NCI-H526 treated with DMSO at 0.1 percent for 48 hours (cell line): ENCODE measurements around the gene CKLF.
"Not testable (repeated sequence)": the region's sequence is repeated elsewhere in the genome, so short reads cannot be mapped to it uniquely, and the experiment has no call there.

ENCODE experiments used
- DNase-seq: peaks from one replicate; lab custom pipeline; 2025; lab: John Stamatoyannopoulos, UW

The CKLF gene, protein sequence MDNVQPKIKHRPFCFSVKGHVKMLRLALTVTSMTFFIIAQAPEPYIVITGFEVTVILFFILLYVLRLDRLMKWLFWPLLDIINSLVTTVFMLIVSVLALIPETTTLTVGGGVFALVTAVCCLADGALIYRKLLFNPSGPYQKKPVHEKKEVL

DNA sequence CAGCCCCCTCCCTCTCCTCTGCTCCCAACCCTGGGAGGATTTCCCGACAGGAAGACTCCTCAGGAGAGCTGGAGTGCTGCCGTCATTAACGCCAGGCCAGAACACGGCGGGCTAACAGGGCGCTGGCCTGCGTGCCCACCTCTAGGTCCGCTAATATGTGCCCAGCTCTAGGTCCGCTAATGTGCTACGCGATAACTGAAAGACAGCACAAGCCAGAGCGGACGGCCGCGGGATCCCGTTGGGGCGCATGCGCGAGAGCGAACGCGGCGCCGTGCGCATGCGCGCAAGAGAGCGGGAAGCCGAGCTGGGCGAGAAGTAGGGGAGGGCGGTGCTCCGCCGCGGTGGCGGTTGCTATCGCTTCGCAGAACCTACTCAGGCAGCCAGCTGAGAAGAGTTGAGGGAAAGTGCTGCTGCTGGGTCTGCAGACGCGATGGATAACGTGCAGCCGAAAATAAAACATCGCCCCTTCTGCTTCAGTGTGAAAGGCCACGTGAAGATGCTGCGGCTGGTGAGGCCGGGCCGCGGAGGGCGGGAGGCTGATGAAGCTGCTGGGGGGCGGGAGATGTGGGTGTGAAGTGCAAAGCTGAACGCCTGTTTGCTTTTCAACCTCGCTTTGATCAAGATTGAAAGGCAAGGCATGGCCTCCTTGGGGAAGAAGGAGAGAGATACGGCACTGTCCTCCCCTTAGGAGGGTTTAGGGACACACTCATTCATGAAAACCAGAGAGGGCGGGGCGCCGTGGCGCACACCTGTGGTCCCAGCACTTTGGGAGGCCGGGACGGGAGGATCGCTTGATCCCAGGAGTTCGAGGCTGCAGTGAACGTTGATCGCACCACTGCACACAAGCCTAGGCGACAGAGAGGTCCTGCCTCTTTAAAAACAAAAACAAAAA is at the start of gene CKLF:
CKLF (plus strand) TSS at position 291 of the 892 bp plus-strand sequence; CDS start at position 431, 140 bp downstream.
- DNase-seq = peak; percentile 55

DNA sequence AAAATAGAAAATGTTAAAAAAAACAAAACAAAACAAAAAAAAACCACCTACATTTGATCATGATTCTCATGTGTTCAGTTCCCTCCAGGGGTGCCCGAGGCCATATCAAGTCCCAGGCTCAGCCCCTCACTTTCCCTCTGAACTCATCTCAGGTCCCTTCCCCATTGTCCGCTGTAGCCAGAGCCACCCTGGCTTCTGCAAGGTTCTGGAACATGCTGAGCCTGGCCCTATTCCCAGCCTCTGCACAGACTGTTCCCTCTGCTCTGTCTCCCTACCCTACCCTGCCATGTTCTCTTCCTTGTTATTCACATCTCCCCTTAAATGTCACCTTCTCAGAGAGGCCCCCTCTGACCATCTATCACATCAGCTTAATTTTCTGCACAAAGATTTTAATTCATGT is 49.3 kb upstream of the CKLF start:
- no peak for DNase-seq

DNA sequence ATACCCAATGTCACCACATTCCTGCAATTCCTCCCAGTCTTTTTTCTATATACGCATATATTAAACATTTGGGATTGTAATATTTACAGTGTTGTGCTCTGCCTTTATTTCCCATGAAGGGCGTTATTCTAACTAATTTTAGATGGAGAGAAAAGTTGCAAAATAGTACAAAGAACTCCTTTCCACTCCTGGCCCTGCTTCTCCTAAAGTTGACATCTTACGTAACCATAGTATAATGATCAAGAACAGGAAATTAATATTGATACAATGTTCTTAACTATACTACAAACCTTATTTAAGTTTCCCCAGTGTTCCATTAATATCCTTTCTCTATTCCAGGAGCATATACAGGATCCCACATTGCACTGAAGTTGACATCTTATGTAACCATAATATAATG is 48.8 kb upstream of the CKLF start:
- no peak for DNase-seq

DNA sequence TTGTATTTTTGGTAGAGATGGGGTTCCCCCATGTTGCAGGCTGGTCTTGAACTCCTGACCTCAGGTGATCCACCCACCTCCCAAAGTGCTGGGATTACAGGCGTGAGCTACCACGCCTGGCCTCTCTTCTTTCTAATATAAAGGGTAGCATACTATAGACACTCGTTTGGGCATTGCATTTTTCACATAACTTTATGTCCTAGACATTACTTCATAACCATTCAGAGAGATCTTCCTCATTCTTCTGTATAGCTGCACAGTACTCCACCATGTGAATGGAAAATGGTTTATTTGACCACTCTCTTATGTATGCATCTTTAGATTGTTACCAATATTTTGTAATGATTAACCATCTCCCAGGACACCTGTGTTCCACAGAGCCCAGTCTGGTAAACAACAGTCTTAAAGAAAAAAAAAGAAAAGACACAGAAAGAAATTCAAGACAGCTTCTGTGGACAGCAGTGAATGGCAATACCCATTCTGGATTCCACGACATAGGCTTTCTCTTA is 44.6 kb upstream of the CKLF start:
- DNase-seq = no peak

DNA sequence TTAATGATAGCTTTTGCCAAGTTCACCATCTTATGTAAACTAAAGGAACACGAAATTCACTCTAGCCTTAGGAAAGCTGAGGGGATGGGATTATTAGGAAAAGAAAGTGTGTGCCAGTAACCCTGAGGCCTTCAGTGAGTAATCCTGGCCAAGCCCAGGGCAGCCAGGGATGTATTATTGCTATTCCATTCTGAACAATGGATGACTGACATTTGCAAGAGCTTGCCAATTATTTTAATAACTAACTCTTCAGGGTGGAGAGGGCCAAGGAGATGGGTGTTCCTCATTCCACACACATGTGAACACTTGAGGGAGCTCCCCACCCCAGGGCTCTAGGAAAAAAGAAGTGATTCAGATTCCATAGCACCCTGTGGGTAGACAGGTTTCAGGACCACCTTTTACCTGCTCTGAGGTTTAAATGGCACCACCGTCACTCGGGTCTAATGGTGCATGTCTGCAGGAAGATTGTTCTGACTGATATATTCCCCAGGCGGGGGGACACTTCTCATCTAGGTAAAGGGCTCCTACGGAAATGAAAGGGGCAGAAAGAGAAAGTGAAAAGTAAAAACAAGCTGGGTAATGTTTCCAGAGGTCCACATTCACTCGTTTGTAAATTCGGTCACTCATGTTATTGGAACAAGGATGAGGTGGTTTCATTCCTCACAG is 44.0 kb upstream of the CKLF start:
- DNase-seq = no peak

DNA sequence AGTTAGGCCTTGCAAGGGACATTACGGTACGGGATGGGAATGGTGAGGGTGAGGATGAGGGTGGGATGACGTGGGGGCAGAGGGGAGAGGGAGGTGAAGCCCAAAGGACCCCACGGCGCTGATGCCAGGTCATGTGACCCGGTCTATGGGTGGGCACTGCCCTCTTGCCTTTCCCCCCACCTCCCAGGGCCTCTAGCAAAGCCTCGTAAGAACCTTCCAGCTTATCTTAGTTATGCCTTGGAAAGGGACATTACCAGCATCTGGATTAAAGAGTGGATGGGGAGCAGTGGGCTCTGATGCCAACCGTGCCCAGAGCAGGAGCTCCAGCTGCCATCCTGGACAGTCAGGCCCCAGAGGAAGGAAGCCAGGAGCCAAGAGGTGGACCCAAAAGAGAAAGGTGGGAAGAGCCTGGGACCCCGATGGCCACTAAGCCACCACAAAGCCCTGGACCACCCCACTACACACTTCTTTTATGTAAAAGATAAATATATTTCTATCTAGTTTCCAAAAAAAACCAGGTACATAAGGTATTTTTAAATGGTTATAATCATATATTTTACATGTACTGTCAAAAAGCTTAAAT is 43.4 kb upstream of the CKLF start:
- no peak for DNase-seq

DNA sequence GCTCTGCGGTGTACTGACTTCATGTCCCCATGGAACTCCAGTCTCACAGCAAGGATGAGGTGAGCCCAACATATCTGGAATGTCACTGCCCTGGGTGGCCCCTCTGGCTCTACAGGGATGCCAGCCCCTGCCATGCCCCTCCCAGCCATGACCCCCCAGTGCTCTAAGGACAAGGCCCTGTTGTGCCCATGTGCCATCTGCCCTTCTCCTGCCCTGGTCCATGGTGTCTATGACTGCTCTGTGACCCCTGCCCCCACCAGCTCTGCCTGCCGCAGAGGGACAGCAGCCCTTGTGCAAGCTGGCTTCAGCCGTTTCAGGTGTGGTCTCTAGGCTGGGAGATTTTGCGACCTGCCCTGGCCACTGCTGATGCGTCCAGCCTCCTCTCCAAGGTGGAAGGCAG is 42.8 kb upstream of the CKLF start:
- DNase-seq = no peak

DNA sequence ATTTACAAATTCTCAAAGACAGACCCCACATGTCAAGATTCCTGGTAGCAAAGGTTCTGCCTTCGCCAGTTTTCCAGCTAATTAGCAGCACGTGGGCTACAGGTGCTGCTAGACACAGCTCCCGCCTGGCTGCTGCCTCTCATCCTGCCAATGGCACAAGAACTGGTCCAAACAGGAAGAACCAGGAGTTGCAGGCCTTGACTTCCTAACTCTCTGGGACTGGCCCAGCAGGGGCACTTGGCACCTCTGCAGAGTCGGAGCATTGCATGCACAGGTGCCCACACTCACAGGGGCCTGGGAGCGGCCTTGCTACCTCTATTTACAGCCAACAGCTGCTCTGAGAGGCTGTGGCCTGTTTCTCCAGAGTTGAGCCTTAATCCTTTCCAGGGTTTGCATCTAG is 42.1 kb upstream of the CKLF start:
- no peak for DNase-seq

DNA sequence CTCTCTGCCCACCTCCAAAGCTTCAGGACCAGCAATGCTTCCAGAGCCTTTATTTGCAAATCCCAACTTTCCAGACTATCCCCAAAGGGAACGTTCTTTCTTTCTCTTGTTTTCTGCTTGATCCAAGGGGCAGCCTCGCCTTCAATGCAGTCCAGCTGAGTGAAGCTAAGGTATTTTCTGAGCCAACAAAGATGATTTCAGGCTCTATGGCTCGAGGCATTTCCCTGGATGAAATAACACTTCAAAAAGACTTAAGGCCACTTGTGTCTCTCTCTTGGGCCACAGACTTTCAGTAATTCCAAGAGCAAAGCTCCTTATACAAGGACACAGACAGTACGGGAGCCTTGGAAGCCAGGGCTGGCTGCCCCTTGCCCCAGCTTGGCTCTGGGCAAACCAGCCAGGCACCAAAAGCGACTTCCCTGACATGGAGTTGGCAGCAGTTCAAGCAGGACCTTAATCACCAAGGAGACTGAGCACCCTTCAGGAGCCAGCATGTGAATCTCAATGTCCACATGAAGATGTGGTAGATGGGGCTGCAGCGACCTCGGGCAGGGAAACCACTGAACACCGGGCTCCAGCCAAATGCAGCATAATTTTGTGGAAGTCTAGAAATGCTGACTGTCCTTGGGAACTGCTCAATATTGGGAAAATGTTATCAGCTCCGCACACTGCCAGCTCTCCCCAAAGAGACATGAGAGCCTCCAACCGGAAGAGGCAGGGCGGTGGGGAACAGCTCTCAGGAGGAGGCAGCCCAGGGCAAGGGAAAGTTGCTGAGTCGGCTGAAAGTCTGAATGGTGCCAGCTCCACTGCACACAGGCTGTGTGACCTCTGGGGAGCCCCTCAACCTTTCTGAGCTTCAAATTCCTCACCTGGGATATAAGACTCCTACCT is 41.4 kb upstream of the CKLF start:
- no peak for DNase-seq

DNA sequence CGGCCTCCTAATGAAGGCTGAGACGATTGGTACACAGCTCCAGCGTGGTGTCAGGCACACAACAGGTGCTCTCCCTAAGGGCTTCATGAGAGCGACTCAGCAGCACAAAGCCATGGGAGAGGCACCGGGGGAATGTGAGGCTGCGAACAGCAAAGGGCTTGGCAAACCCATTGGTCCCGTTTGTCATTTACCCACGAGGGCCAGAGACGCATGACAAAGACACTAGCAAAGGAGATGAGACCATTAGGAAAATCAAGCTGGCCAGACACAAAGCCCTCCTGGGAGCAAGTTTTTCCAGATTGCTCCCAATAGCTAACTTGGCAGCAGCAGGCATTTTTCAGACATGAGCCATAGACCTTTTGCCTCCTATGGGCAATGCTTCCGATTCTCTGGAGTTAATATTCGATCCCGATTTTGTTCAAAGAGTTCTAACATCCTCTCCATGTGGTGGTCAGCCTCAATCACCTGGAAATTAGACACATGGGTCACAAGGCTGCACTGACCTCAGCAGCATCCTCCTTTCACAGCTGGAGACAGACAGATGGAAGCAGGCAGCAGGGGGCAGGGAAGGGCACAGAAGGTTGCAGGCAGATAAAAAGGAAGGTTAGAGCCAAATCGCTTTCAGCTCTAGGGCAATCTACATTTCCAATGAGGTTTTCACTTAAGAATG is 40.6 kb upstream of the CKLF start:
- DNase-seq = no peak

DNA sequence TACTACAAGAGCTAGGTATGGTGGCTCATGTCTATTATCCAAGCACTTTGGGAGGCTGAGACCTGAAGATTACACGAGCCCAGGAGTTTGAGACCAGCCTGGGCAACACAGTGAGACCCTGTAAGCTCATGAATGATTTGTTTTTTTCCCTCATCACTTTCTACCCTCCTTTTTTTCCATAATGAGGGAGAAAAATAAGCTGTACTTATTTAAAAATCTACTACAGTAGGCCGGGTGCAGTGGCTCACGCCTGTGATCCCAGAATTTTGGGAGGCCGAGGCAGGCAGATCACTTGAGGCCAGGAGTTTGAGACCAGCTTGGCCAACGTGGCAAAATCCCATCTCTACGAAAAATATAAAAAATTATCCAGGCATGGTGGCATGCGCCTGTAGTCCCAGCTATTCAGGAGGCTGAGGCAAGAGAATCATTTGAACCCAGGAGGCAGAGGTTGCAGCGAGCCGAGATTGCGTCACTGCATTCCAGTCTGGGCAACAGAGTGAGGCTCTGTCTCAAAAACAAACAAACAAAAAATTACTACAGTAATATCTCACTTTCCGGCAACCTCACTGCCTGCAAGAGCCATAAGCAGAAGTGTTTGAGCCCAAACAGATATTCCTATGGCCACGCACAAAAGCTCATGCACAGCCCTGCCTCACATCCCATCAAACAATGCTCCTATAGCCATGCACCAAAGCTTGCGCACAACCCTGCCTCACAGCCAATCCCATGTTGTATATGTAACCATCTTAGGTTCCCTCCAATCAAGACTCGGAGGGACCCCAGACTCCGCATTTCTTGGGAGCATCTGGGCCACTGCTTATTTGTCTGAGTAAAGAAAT is 39.9 kb upstream of the CKLF start:
- DNase-seq = no peak

DNA sequence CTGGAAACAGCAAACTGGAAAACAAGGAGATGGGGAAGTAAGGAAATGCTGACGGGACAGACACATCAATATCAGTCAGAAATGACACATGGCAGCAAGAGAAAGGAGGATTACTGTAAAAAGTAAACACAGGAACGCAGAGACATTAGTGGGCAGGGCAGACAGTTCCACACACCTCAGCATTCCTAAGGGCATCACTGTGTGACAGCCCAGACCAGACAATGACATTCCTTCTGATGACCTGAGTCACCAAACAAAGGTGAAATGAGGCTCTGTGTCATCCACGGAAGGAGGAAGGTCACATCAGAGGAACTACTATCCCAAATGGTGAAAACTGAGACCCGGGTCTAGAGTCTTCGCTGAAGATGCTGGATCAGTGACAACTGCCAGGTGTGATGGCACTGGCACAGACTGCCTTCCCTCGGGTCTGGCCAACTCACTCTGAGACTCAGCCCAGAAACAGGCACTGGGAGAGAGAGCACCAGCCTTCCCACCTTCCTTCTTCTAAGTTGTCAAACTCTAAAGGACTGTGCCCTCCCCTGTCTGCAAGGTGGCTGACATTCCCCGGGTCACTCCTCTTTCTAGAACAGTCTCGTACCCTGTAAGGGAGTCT is 39.2 kb upstream of the CKLF start:
- DNase-seq = no peak

DNA sequence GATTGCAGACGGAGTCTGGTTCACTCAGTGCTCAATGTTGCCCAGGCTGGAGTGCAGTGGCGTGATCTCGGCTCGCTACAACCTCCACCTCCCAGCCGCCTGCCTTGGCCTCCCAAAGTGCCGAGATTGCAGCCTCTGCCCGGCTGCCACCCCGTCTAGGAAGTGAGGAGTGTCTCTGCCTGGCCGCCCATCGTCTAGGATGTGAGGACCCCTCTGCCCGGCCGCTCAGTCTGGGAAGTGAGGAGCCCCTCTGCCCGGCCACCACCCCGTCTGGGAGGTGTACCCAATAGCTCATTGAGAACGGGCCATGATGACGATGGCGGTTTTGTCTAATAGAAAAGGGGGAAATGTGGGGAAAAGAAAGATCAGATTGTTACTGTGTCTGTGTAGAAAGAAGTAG is 38.0 kb upstream of the CKLF start:
- DNase-seq = not testable (repeated sequence)

DNA sequence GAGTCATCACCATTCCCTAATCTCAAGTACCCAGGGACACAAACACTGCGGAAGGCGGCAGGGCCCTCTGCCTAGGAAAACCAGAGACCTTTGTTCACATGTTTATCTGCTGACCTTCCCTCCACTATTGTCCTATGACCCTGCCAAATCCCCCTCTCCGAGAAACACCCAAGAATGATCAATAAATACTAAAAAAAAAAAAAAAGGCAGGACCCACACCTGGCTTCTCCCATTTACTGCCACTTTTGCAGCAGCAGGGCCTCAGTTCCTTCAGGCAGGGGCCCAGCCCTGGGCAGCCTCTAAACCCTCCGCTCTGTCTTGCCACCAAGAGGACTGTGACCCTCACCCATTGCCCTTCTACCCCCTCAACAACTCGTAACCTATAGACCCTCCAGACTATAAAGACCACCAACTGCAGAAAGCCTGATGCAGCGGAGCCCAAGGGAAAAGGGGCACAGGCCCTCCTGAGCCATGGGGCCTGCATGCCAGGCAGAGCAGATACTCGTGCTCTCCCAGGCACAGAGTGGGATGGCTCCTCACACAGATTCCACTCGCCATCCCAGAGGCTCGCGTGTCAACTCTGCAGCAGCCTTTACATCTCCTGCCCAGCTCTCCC is 37.3 kb upstream of the CKLF start:
- not testable (repeated sequence) for DNase-seq

DNA sequence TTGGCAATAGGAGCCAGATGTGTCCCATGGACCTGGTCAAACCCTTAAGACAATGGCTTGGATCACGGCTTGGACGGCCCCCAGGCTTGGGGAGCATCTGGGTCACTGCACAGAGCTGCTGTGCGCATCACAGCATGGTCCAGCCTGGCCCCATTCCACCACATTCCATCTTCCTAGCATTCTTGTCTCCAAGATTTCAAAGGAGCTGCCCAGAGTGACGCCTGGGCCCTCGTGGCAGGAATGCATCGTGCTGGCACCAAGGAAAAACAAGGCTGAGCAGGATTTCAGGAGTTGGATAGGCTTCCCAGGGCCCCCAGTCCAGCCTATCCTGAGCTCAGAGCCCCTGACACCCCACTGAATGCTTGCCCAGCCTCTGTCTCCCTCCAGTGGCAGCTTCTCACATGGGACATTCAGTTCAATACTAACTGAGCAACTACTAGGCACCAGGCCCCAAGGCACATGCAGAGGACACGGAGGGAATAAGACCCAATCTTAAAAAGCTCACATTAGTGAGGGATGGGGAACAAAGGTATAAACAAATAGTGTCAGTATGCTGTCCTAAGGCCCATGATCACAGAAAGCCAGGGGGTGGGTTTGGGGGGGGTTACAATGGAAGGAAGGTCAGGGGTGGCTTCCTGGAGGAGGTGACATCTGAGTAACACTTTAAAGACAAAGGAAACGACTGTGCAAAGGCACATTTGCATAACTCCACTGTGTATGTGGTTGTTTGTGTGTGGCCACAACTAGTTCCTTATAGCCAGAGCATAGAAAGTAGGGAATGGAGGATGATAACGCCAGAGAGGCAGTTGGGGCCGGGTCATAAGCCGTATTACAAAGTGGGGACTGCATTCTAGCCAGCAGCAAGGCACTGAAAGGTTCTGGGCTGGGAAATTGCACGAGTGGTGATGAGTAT is 36.5 kb upstream of the CKLF start:
- no peak for DNase-seq

DNA sequence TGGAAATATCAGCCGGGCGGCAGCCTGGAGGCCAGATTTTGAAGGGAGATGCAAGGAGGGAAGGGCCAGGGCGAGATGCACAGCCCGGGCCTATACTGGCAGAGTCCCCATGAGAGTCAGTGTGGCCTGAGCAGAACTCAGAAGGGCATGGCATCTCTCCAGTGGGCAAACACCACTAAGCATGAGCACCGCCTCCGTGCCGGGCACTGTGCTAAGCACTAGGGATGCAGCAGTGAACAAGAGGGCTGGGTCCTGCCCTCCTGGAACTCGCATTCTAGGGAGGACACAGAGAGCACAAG is 35.9 kb upstream of the CKLF start:
- DNase-seq = no peak

DNA sequence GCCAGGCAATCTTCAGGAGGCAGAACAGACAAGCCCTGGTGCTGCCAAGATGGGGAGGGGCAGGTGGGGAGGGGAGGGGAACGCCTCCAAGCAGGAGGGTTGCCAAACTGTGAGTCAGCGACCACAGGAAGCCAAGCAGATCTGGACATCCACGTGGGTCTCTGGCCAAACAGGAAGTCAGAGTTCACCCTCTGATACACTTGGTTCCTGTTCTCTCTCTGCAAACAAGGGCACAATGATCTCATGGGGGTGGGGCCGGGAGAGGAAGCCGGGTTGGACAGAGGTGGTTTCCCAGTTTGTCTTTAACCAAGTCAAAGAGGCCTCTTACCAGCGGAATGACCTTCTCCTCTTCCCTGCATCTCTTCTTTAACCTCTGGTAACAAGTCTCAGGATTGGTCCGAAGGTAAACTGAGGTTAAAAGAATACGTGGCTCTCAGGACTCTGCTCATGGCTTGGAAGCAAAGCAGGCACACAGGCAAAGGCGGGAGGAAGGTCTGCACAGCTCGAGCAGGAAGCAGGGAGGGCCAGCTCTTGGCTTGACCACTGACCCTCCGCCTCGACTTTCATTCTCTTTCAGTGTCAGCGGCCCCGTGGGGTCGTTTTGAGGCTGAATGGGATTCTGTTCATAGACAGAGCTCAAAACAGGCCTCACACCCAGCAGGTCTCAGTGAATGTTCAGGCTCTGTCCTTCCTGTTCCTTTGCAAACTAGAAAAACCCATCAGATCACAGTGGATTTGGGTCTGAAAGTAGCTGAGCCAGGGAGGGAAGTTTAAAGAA is 35.4 kb upstream of the CKLF start:
- DNase-seq = no peak
